CD4-positive, alpha-beta T cell treated with Interleukin-10 for 1 hour (primary cell): ENCODE measurements around the gene C10orf143.
A peak's percentile ranks its signal among the peaks of the same experiment; 100 is the strongest.
"Not testable (repeated sequence)": the region's sequence is repeated elsewhere in the genome, so short reads cannot be mapped to it uniquely, and the experiment has no call there.

Source experiments
- DNase-seq: peaks from one replicate; pipeline ENCODE4 v3.0.0-alpha.2; 2020

C10orf143 gene

GRCh38 chr10:130110246-130111112 is at the start of gene C10orf143:
Gene C10orf143, minus strand, starts transcription at chr10:130110830. Its CDS starts 58 bp downstream, at chr10:130110772.
- DNase-seq = peak; percentile 97

GRCh38 chr10:130159192-130159794 is 48.7 kb upstream of the C10orf143 start:
- DNase-seq = no peak

GRCh38 chr10:130146042-130146441 is 35.4 kb upstream of the C10orf143 start:
- no peak for DNase-seq

GRCh38 chr10:130141878-130142277 is 31.2 kb upstream of the C10orf143 start:
- no peak for DNase-seq

- DNase-seq = no peak
Observed at GRCh38 chr10:130141460-130141859, 30.8 kb upstream of the C10orf143 start.

GRCh38 chr10:130141038-130141437 is 30.4 kb upstream of the C10orf143 start:
- DNase-seq = no peak

GRCh38 chr10:130140425-130140824 is 29.8 kb upstream of the C10orf143 start:
- DNase-seq = no peak

GRCh38 chr10:130138479-130138866 is 27.8 kb upstream of the C10orf143 start:
- DNase-seq = no peak

- no peak for DNase-seq
Observed at GRCh38 chr10:130137659-130138478, 27.2 kb upstream of the C10orf143 start.

- no peak for DNase-seq
Observed at GRCh38 chr10:130137090-130137448, 26.4 kb upstream of the C10orf143 start.

- DNase-seq = peak; percentile 87
Observed at GRCh38 chr10:130136226-130137089, 25.8 kb upstream of the C10orf143 start, which contains the start of gene GLRX3. Gene GLRX3, plus strand, starts transcription at chr10:130136391. Its CDS starts 30 bp downstream, at chr10:130136421.

- no peak for DNase-seq
Observed at GRCh38 chr10:130135676-130136225, 25.1 kb upstream of the C10orf143 start.

GRCh38 chr10:130128922-130129321 is 18.3 kb upstream of the C10orf143 start:
- no peak for DNase-seq

- DNase-seq = no peak
Observed at GRCh38 chr10:130128062-130128781, 17.6 kb upstream of the C10orf143 start.

- peak; percentile 67 for DNase-seq
Observed at GRCh38 chr10:130127364-130128061, 16.9 kb upstream of the C10orf143 start.

- DNase-seq = no peak
Observed at GRCh38 chr10:130121486-130122079, 11.0 kb upstream of the C10orf143 start.

- DNase-seq = not testable (repeated sequence)
Observed at GRCh38 chr10:130117535-130117934, 6.9 kb upstream of the C10orf143 start.

GRCh38 chr10:130116942-130117341 is 6.3 kb upstream of the C10orf143 start:
- not testable (repeated sequence) for DNase-seq

GRCh38 chr10:130112821-130113220 is 2.2 kb upstream of the C10orf143 start:
- DNase-seq = no peak

- no peak for DNase-seq
Observed at GRCh38 chr10:130111852-130112180, 1.2 kb upstream of the C10orf143 start.
